Measurements from ENCODE around the gene HTR2A. TPM values are rescaled to one million over a fixed set of nuclear protein-coding genes. Genes with fewer than 3 reads are reported as not detected.

The HTR2A gene
- total RNA-seq, 1 experiment from 2014 or later: not detected

- H3K27ac Mint-ChIP-seq (ENCODE audit: unreplicated experiment): no peak overlapping the region
- no peak for TF ChIP-seq CTCF (IDR thresholded peaks at IDR 0.05; ENCODE audit: unreplicated experiment)
- H3K27me3 Mint-ChIP-seq (ENCODE audit: unreplicated experiment): peaks cover 66% of the 10 kb centered on the region
- no peaks in the 10 kb centered on the region for H3K9me3 Mint-ChIP-seq (ENCODE audit: low read depth, unreplicated experiment)
- H3K36me3 Mint-ChIP-seq (ENCODE audit: insufficient read depth, unreplicated experiment): peaks cover 9% of the 10 kb centered on the region
- H3K4me1 Mint-ChIP-seq (ENCODE audit: low read depth, unreplicated experiment): peaks cover 6% of the 10 kb centered on the region
- intact Hi-C loops (cut with micrococcal nuclease; ENCODE audit: unreplicated experiment): no loop called here
- peak overlapping the region; percentile 74 for H3K4me3 Mint-ChIP-seq (ENCODE audit: low read depth, unreplicated experiment)
- no TSS peak for BruUV-seq (replicated peaks)
- DNase-seq: no peak
- CTCF ChIA-PET: interaction anchor here (1.7 to 2.2 kb wide), 2 partner anchors 69 to 81 kb away, joined by 5 to 13 read pairs; no protein-coding TSS in a partner anchor
Measured at GRCh38 chr13:46893221-46893740, 3.6 kb downstream of the HTR2A start.

- DNase-seq: no peak
- no TSS peak for BruUV-seq (replicated peaks)
- H3K27me3 Mint-ChIP-seq (ENCODE audit: unreplicated experiment): peaks cover 47% of the 10 kb centered on the region
Measured at GRCh38 chr13:46885018-46885417, 11.8 kb downstream of the HTR2A start.

GRCh38 chr13:46884531-46884930 is 12.3 kb downstream of the HTR2A start:
- TF ChIP-seq CTCF (IDR thresholded peaks at IDR 0.05; ENCODE audit: unreplicated experiment): no peak
- DNase-seq: no peak
- H3K27ac Mint-ChIP-seq (ENCODE audit: unreplicated experiment): no peak overlapping the region
- no peaks in the 10 kb centered on the region for H3K9me3 Mint-ChIP-seq (ENCODE audit: low read depth, unreplicated experiment)
- no peak overlapping the region for H3K4me3 Mint-ChIP-seq (ENCODE audit: low read depth, unreplicated experiment)
- no TSS peak for BruUV-seq (replicated peaks)
- peaks cover 47% of the 10 kb centered on the region for H3K27me3 Mint-ChIP-seq (ENCODE audit: unreplicated experiment)
- intact Hi-C loops (cut with micrococcal nuclease; ENCODE audit: unreplicated experiment): no loop called here
- H3K4me1 Mint-ChIP-seq (ENCODE audit: low read depth, unreplicated experiment): no peaks in the 10 kb centered on the region
- no peaks in the 10 kb centered on the region for H3K36me3 Mint-ChIP-seq (ENCODE audit: insufficient read depth, unreplicated experiment)
- CTCF ChIA-PET: no interaction called here

More at GRCh38 chr13:46885018-46885417, 11.8 kb downstream of the HTR2A start:
- TF ChIP-seq CTCF (IDR thresholded peaks at IDR 0.05; ENCODE audit: unreplicated experiment): no peak
- no peaks in the 10 kb centered on the region for H3K4me1 Mint-ChIP-seq (ENCODE audit: low read depth, unreplicated experiment)
- no peaks in the 10 kb centered on the region for H3K9me3 Mint-ChIP-seq (ENCODE audit: low read depth, unreplicated experiment)
- CTCF ChIA-PET: no interaction called here
- no peaks in the 10 kb centered on the region for H3K36me3 Mint-ChIP-seq (ENCODE audit: insufficient read depth, unreplicated experiment)
- no peak overlapping the region for H3K4me3 Mint-ChIP-seq (ENCODE audit: low read depth, unreplicated experiment)
- H3K27ac Mint-ChIP-seq (ENCODE audit: unreplicated experiment): no peak overlapping the region
- intact Hi-C loops (cut with micrococcal nuclease; ENCODE audit: unreplicated experiment): no loop called here

GRCh38 chr13:46881621-46882020 is 15.2 kb downstream of the HTR2A start:
- Mint-ChIP-seq H3K27me3 (ENCODE audit: unreplicated experiment) (peaks cover 44% of the 10 kb centered on the region), H3K9me3 (ENCODE audit: low read depth, unreplicated experiment) (no peaks in the 10 kb centered on the region), H3K4me1 (ENCODE audit: low read depth, unreplicated experiment) (no peaks in the 10 kb centered on the region), H3K4me3 (ENCODE audit: low read depth, unreplicated experiment) (no peak overlapping the region), H3K27ac (ENCODE audit: unreplicated experiment) (no peak overlapping the region), H3K36me3 (ENCODE audit: insufficient read depth, unreplicated experiment) (no peaks in the 10 kb centered on the region)
- CTCF ChIA-PET: no interaction called here
- TF ChIP-seq CTCF (IDR thresholded peaks at IDR 0.05; ENCODE audit: unreplicated experiment): no peak
- no peak for DNase-seq
- BruUV-seq (replicated peaks): no TSS peak
- intact Hi-C loops (cut with micrococcal nuclease; ENCODE audit: unreplicated experiment): no loop called here
